ENCODE measurements around the gene CELF4. TPM values are rescaled to one million over a fixed set of nuclear protein-coding genes. Genes with fewer than 3 reads are reported as not detected.

Gene CELF4
- total RNA-seq, 2 donors from 2014 or later, result 3.3 to 4.7 TPM

GRCh38 chr18:37282386-37283037 is 283.1 kb downstream of the CELF4 start:
- no peaks in the 10 kb centered on the region for H3K36me3 ChIP-seq (replicated peaks in 1 of 2; ENCODE audit: insufficient read depth in 1 of 2, low read depth in 2 of 2)
- H3K27me3 ChIP-seq, result no peaks in the 10 kb centered on the region
- 45 to 53% methylated on average over 3 to 5 of the region's 5 CpGs for WGBS, 2 donors
- intact Hi-C loops (cut with DNase I), result no loop called here
- DNase-seq (no peak), ATAC-seq (no peak)
- TF ChIP-seq POLR2A (IDR thresholded peaks at IDR 0.05), result no peak
- TF ChIP-seq, protein P1, sequence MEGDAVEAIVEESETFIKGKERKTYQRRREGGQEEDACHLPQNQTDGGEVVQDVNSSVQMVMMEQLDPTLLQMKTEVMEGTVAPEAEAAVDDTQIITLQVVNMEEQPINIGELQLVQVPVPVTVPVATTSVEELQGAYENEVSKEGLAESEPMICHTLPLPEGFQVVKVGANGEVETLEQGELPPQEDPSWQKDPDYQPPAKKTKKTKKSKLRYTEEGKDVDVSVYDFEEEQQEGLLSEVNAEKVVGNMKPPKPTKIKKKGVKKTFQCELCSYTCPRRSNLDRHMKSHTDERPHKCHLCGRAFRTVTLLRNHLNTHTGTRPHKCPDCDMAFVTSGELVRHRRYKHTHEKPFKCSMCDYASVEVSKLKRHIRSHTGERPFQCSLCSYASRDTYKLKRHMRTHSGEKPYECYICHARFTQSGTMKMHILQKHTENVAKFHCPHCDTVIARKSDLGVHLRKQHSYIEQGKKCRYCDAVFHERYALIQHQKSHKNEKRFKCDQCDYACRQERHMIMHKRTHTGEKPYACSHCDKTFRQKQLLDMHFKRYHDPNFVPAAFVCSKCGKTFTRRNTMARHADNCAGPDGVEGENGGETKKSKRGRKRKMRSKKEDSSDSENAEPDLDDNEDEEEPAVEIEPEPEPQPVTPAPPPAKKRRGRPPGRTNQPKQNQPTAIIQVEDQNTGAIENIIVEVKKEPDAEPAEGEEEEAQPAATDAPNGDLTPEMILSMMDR (IDR thresholded peaks at IDR 0.05), result peak in 4 of 7 experiments; percentile 10 to 36 (median 24)
- H3K9me3 ChIP-seq, result no peaks in the 10 kb centered on the region
- no peak overlapping the region for H3K27ac ChIP-seq
- no peak overlapping the region for H3K4me3 ChIP-seq
- no peaks in the 10 kb centered on the region for H3K4me1 ChIP-seq

GRCh38 chr18:37280701-37281393 is 284.8 kb downstream of the CELF4 start:
- H3K36me3 ChIP-seq (replicated peaks in 1 of 2; ENCODE audit: insufficient read depth in 1 of 2, low read depth in 2 of 2), result no peaks in the 10 kb centered on the region
- no peak overlapping the region for H3K27ac ChIP-seq
- no peaks in the 10 kb centered on the region for H3K9me3 ChIP-seq
- no peak overlapping the region for H3K4me3 ChIP-seq
- no peak for ATAC-seq
- no peaks in the 10 kb centered on the region for H3K4me1 ChIP-seq
- H3K27me3 ChIP-seq, result no peaks in the 10 kb centered on the region
- 51% methylated on average over 10 to 11 of the region's 11 CpGs for WGBS, 2 donors
- intact Hi-C loops (cut with DNase I), result no loop called here
- TF ChIP-seq, protein P1 (IDR thresholded peaks at IDR 0.05), result no peak
- no peak for TF ChIP-seq POLR2A (IDR thresholded peaks at IDR 0.05)
- DNase-seq, result no peak

DNA sequence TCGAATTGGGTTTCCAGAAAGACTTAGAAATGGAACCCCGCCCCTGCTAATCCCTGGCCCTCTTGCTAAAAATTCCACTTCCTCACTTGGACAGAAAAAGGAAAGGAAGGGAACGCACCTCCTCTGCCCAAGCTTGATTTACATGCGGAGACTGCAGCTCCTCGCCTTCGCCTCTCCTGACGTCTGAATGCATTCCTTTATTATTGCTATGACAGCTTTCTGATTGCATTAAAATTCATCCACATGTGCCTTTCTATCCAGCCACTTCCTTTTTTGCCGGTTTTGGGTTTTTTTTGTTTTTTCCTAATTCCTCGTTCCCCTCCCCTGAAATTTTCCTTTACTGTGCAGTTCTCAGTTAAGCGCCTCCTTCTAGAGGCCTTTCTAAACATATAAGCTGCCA is 287.8 kb downstream of the CELF4 start:
- intact Hi-C loops (cut with DNase I), result no loop called here
- ATAC-seq, result no peak
- no peaks in the 10 kb centered on the region for H3K9me3 ChIP-seq
- no peaks in the 10 kb centered on the region for H3K27me3 ChIP-seq
- no peak for DNase-seq
- H3K4me3 ChIP-seq, result no peak overlapping the region
- 68 to 76% methylated on average over 10 of the region's 10 CpGs for WGBS, 2 donors
- TF ChIP-seq, protein P1 (IDR thresholded peaks at IDR 0.05), result no peak
- TF ChIP-seq POLR2A (IDR thresholded peaks at IDR 0.05), result no peak
- no peak overlapping the region for H3K27ac ChIP-seq
- H3K36me3 ChIP-seq (replicated peaks in 1 of 2; ENCODE audit: insufficient read depth in 1 of 2, low read depth in 2 of 2), result no peaks in the 10 kb centered on the region
- H3K4me1 ChIP-seq, result peaks cover 5% of the 10 kb centered on the region

DNA sequence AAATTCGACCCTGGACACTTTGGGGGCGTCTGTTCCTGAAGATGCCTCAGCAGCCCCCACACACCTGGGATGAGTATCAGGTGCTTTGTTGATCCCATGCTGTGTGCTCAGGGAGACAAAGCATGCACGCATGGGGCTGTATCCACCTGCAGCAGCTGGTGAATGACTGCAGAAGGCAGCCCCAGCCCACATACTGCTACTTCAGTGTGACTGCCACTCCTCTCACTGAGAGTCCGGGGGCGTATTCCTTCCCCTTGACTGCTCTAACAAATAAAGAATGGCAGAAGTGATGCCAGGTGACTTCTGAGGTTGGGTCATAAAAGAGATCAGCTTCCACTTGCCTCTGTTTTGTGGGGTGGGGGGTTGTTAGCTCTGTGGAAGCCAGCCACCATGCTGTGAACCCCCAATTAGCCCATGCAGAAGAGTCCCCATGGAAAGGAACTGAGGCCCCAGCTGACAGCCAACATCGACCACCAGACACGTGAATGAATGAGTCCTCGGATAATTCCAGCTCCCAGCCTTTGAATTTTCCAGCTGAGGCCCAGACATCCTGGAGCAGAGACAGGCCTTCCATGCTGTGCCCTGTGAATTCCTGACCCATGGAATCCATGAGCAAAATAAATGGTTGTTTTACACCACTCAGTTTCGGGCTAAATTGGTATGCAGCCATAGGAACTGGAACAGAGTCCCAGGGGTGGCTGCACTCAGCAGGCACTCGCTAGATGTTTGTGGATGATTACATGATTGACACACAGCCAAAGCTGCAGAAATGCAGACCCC is 289.3 kb downstream of the CELF4 start:
- H3K27ac ChIP-seq, result no peak overlapping the region
- H3K4me3 ChIP-seq, result no peak overlapping the region
- ATAC-seq (no peak), DNase-seq (no peak)
- TF ChIP-seq, protein P1 (IDR thresholded peaks at IDR 0.05), result no peak
- no peak for TF ChIP-seq POLR2A (IDR thresholded peaks at IDR 0.05)
- H3K9me3 ChIP-seq, result no peaks in the 10 kb centered on the region
- 70 to 79% methylated on average over 9 to 10 of the region's 10 CpGs for WGBS, 2 donors
- peaks cover 5% of the 10 kb centered on the region for H3K4me1 ChIP-seq
- intact Hi-C loops (cut with DNase I), result no loop called here
- H3K36me3 ChIP-seq (replicated peaks in 1 of 2; ENCODE audit: insufficient read depth in 1 of 2, low read depth in 2 of 2), result no peaks in the 10 kb centered on the region
- no peaks in the 10 kb centered on the region for H3K27me3 ChIP-seq

All from body of pancreas (tissue), 4 donors.